Stomach (tissue), 4 donors: ENCODE measurements around the gene ADISSP.

Experiments used
- CTCF ChIP-seq, 7 experiments: fragments of 450-650 bp in 4 of 7; fragments of 200-600 bp in 3 of 7; sonication (generic) in 3 of 7; IDR thresholded peaks; one replicate each; pipeline ENCODE4 v1.5.1; 2016 to 2019; ENCODE audit warnings: antibody characterized with exemption in 7 of 7, control low read depth in 2 of 7, mild to moderate bottlenecking in 1 of 7
- EP300 ChIP-seq: sonication (generic); formaldehyde crosslinking; IDR thresholded peaks from one replicate; pipeline ENCODE4 v1.6.1; 2017; ENCODE audit warnings: antibody characterized with exemption
- POLR2A ChIP-seq, 4 donors: fragments of 450-650 bp; IDR thresholded peaks; one replicate each; pipeline ENCODE4 v1.6.1; 2016; ENCODE audit warnings: antibody characterized with exemption in 4 of 4, control low read depth in 2 of 4, mild to moderate bottlenecking in 1 of 4, moderate library complexity in 1 of 4
- POLR2AphosphoS5 ChIP-seq, 3 donors: sonication (generic); formaldehyde crosslinking; IDR thresholded peaks; one replicate each; pipeline ENCODE4 v1.6.1; 2016; ENCODE audit warnings: antibody characterized with exemption in 3 of 3

- TF ChIP-seq CTCF (IDR thresholded peaks at IDR 0.05) = no peak
- TF ChIP-seq POLR2AphosphoS5 (IDR thresholded peaks at IDR 0.05) = no peak
- no peak for TF ChIP-seq POLR2A (IDR thresholded peaks at IDR 0.05)
- no peak for TF ChIP-seq EP300
These were observed 21.8 kb downstream of the ADISSP start for GRCh38 chr20:3745686-3746173.
